ENCODE measurements around the gene MCHR1. TPM values are rescaled to one million over a fixed set of nuclear protein-coding genes. Genes with fewer than 3 reads are reported as not detected.

MCHR1 gene
- total and polyA plus RNA-seq, 2 of the 13 experiments (the other 11 are each of a cell fraction or from before 2014, with no cell fraction given) = 0.40 to 0.83 TPM

DNA sequence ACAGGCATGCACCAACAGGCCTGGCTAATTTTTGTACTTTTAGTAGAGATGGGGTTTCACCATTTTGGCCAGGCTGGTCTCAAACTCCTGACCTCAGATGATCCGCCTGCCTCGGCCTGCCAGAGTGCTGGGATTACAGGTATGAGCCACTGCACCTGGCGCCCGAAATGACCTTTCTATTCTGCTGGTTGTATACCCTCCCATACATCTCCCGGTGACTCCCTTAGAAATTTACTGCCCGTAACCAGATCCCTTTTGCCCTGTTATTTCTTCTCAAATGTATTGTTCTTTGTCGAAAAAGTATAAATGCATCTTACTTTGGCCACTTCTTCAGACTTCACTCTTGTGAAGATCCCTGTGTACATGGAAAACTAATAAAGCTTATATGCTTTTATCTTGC, 22.0 kb downstream of the MCHR1 start:
- TF ChIP-seq TMF1 (CRISPR knock-in tag; IDR thresholded peaks at IDR 0.05; ENCODE audit: low read depth) (no peak), ZNF713 (CRISPR knock-in tag; IDR thresholded peaks at IDR 0.05) (no peak), RARG (CRISPR knock-in tag; IDR thresholded peaks at IDR 0.05; ENCODE audit: low read depth) (no peak), TAF15 (IDR thresholded peaks at IDR 0.05; ENCODE audit: low read depth, low read length, poor library complexity, severe bottlenecking) (no peak), ZNF432 (CRISPR knock-in tag; IDR thresholded peaks at IDR 0.05; ENCODE audit: borderline replicate concordance) (no peak), ZNF256 (CRISPR knock-in tag; conservative IDR thresholded peaks at IDR 0.05) (no peak), ZBTB3 (CRISPR knock-in tag; IDR thresholded peaks at IDR 0.05; ENCODE audit: borderline replicate concordance, low read depth) (no peak), ZNF782 (CRISPR knock-in tag; IDR thresholded peaks at IDR 0.05; ENCODE audit: borderline replicate concordance) (no peak), KLF6 (CRISPR knock-in tag; IDR thresholded peaks at IDR 0.05) (no peak), MED8 (CRISPR knock-in tag; IDR thresholded peaks at IDR 0.05; ENCODE audit: insufficient replicate concordance) (no peak), JARID2 (CRISPR knock-in tag; IDR thresholded peaks at IDR 0.05; ENCODE audit: insufficient replicate concordance) (no peak), ZNF329 (CRISPR knock-in tag; IDR thresholded peaks at IDR 0.05; ENCODE audit: low read depth) (no peak), SMARCC2 (IDR thresholded peaks at IDR 0.05) (no peak), ZBTB7A (CRISPR knock-in tag; IDR thresholded peaks at IDR 0.05) (no peak), PTBP1 (IDR thresholded peaks at IDR 0.05; ENCODE audit: low read depth, low read length, poor library complexity, severe bottlenecking) (no peak), KLF16 (CRISPR knock-in tag; IDR thresholded peaks at IDR 0.05) (no peak), ATM (IDR thresholded peaks at IDR 0.05; ENCODE audit: borderline replicate concordance) (no peak)
- TF ChIP-seq, protein P1, sequence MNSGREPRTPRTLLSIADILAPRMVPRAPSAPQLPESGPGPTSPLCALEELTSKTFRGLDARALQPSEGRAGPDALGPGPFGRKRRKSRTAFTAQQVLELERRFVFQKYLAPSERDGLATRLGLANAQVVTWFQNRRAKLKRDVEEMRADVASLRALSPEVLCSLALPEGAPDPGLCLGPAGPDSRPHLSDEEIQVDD (CRISPR knock-in tag; IDR thresholded peaks at IDR 0.05; ENCODE audit: borderline replicate concordance) = no peak
- TF ChIP-seq, protein P2, sequence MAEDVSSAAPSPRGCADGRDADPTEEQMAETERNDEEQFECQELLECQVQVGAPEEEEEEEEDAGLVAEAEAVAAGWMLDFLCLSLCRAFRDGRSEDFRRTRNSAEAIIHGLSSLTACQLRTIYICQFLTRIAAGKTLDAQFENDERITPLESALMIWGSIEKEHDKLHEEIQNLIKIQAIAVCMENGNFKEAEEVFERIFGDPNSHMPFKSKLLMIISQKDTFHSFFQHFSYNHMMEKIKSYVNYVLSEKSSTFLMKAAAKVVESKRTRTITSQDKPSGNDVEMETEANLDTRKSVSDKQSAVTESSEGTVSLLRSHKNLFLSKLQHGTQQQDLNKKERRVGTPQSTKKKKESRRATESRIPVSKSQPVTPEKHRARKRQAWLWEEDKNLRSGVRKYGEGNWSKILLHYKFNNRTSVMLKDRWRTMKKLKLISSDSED (CRISPR knock-in tag; IDR thresholded peaks at IDR 0.05) = no peak
- TF ChIP-seq, protein P3, sequence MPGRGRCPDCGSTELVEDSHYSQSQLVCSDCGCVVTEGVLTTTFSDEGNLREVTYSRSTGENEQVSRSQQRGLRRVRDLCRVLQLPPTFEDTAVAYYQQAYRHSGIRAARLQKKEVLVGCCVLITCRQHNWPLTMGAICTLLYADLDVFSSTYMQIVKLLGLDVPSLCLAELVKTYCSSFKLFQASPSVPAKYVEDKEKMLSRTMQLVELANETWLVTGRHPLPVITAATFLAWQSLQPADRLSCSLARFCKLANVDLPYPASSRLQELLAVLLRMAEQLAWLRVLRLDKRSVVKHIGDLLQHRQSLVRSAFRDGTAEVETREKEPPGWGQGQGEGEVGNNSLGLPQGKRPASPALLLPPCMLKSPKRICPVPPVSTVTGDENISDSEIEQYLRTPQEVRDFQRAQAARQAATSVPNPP (CRISPR knock-in tag; IDR thresholded peaks at IDR 0.05) = no peak
- FAIRE-seq = no peak
- Histone ChIP-seq H3K4me1 (ENCODE audit: insufficient read depth, low read length) (no peaks in the 10 kb centered on the region), H3K27me3 (ENCODE audit: control insufficient read depth in 1 of 2, insufficient read depth in 2 of 2, low read length in 2 of 2) (peaks cover 1 to 4% of the 10 kb centered on the region in 2 experiments; a peak in 1 of 5 replicates), H3K4me2 (ENCODE audit: low read depth, low read length) (no peak overlapping the region), H3K9me3 (ENCODE audit: low read length) (no peaks in the 10 kb centered on the region), H3K4me3 (replicated peaks in 1 of 3; ENCODE audit: insufficient read depth in 1 of 3, low read depth in 2 of 3, low read length in 3 of 3) (no peak overlapping the region), H4K20me1 (ENCODE audit: insufficient read depth, low read length) (no peaks in the 10 kb centered on the region), H3K9ac (ENCODE audit: insufficient read depth, low read depth, low read length) (no peak overlapping the region), H3K36me3 (replicated peaks in 1 of 2; ENCODE audit: control insufficient read depth in 1 of 2, insufficient read depth in 2 of 2, low read length in 2 of 2) (no peaks in the 10 kb centered on the region), H3K79me2 (ENCODE audit: insufficient read depth, low read length) (no peaks in the 10 kb centered on the region), H2AFZ (ENCODE audit: low read length) (no peak overlapping the region), H3K27ac (ENCODE audit: extremely low read length, insufficient read depth, low read length) (no peak overlapping the region)
- in situ Hi-C loops (cut with HindIII; ENCODE audit: extremely low pct_ligation_motif_present, low pct_unique_long_range_greater_than_20kb) (no loop called here), intact Hi-C loops (cut with micrococcal nuclease; ENCODE audit: unreplicated experiment) (no loop called here)
- DNase-seq (ENCODE audit: low spot score) = no peak
- BruUV-seq (replicated peaks) = no TSS peak
- ChIA-PET POLR2A (no interaction called here), CTCF (ENCODE audit: low intra/inter-chr PET ratio, low total read pairs) (no interaction called here)
- WGBS (ENCODE audit: low lambda C conversion rate) = 74% methylated on average over 7 of the region's 7 CpGs
- ATAC-seq = no peak

Measured in HepG2 (cell line).